Upper lobe of left lung (tissue), 4 donors: ENCODE results near the gene LONP1.

Experiments
- CTCF ChIP-seq, 6 experiments: fragments of 450-650 bp in 4 of 6; fragments of 200-600 bp in 2 of 6; sonication (generic) in 2 of 6; IDR thresholded peaks; one replicate each; pipeline ENCODE4 v1.5.1; 2016 to 2019; ENCODE audit warnings: antibody characterized with exemption in 6 of 6
- POLR2A ChIP-seq, 4 donors: fragments of 450-650 bp; IDR thresholded peaks; one replicate each; pipeline ENCODE4 v1.5.1; 2016 to 2017; ENCODE audit warnings: antibody characterized with exemption in 4 of 4, mild to moderate bottlenecking in 2 of 4

GRCh38 chr19:5676772-5677105 is 43.2 kb downstream of the LONP1 start:
- TF ChIP-seq CTCF (IDR thresholded peaks at IDR 0.05) (no peak), POLR2A (IDR thresholded peaks at IDR 0.05) (no peak)
